Fibroblast of the aortic adventitia (primary cell): ENCODE results near the gene QSOX1. TPM values are rescaled to one million over a fixed set of nuclear protein-coding genes. Genes with fewer than 3 reads are reported as not detected.

Source experiments
- DNase-seq: peaks from one replicate; pipeline ENCODE4 v3.0.0-alpha.2; 2010; ENCODE audit warnings: low read depth
- H3K4me3 ChIP-seq: 2 replicates; pipeline ENCODE4 v1.5.1; 2011; ENCODE audit warnings: low read depth, mild to moderate bottlenecking, control low read depth, low read length, moderate library complexity
- CTCF ChIP-seq: IDR thresholded peaks from 2 replicates; pipeline ENCODE4 v1.5.1; 2011; ENCODE audit warnings: mild to moderate bottlenecking, low read length, control low read depth, inconsistent platforms; ENCODE audit not compliant: insufficient read depth
- total RNA-seq: library from RNA; depleted of rRNA; stranded (reverse); fragments of >200 nt; gene quantifications from 2 replicates; pipeline ENCODE4 v1.2.3, GENCODE V29; 2012; ENCODE audit warnings: low replicate concordance

Gene QSOX1
- total RNA-seq, 1 donor: 261 TPM

- no peak overlapping the region for H3K4me3 ChIP-seq
- TF ChIP-seq CTCF: no peak
- DNase-seq: no peak
Measured at GRCh38 chr1:180224902-180225301, 70.2 kb downstream of the QSOX1 start.

- TF ChIP-seq CTCF: no peak
- no peak overlapping the region for H3K4me3 ChIP-seq
- DNase-seq: no peak
Measured at GRCh38 chr1:180225403-180225802, 70.7 kb downstream of the QSOX1 start.

- DNase-seq: no peak
- H3K4me3 ChIP-seq: no peak overlapping the region
- no peak for TF ChIP-seq CTCF
Measured at GRCh38 chr1:180227861-180228647, 73.4 kb downstream of the QSOX1 start.

GRCh38 chr1:180228648-180229482 lies 74.2 kb downstream of the QSOX1 start:
- H3K4me3 ChIP-seq: peak overlapping the region; percentile 62
- no peak for DNase-seq
- no peak for TF ChIP-seq CTCF

- no peak for DNase-seq
- peak within 1 kb of the TSS; percentile 62 for H3K4me3 ChIP-seq
- no peak for TF ChIP-seq CTCF
Measured at GRCh38 chr1:180229483-180230415, 75.1 kb downstream of the QSOX1 start, which contains the start of gene LHX4. Gene LHX4, plus strand, starts transcription at chr1:180230264. Its CDS starts 266 bp downstream, at chr1:180230530.

DNA sequence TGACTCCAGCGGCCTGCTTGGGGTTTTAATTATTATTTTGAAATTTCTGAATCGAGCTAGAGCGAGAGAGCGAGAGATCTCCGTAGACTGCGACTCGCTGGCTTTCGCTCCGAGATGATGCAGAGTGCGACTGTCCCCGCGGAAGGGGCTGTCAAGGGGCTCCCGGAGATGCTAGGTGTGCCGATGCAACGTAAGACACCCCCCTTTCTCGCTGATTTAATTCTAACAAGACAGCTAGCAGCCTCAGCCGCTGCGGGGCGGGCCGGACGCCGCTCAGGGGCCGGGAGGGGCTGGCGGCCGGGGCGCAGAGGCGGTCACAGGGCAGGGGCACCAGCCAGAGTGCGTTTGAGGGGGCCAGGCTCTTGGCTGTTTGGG lies 75.7 kb downstream of the QSOX1 start:
- H3K4me3 ChIP-seq: peak overlapping the region; percentile 62
- no peak for TF ChIP-seq CTCF
- no peak for DNase-seq
